PC-3 (cell line): ENCODE data around the gene CCDC183. TPM values are rescaled to one million over a fixed set of nuclear protein-coding genes. Genes with fewer than 3 reads are reported as not detected.
A peak's percentile ranks its signal among the peaks of the same experiment; 100 is the strongest.

Experiments
- ATAC-seq: fragments of 200-7000 bp; cut with Tn5 transposase; 2 replicates; pipeline ENCODE4 v1.9.1; 2020; ENCODE audit warnings: mild to moderate bottlenecking, moderate library complexity
- BruUV-seq: library from RNA; stranded (reverse); fragments of 400-500 nt; replicated peaks from 2 replicates; lab custom pipeline; 2021; lab: Mats Ljungman, UMichigan
- CTCF ChIA-PET: fragments of 300-600 bp; sonication (Branson Sonifier 250); formaldehyde crosslinking; loops from one replicate; lab custom pipeline; 2022; ENCODE audit warnings: antibody characterized with exemption; lab: Charles Lee
- POLR2A ChIA-PET: fragments of 300-600 bp; sonication (Branson Sonifier 250); formaldehyde crosslinking; loops from one replicate; lab custom pipeline; 2022; ENCODE audit warnings: antibody characterized with exemption; ENCODE audit not compliant: unreplicated experiment; lab: Charles Lee
- DNase-seq: peaks from one replicate; pipeline ENCODE4 v3.0.0-alpha.2; 2015
- H2AFZ ChIP-seq: fragments of 300-600 bp; sonication (generic); 2 replicates; pipeline ENCODE4 v1.6.0; 2016; ENCODE audit warnings: antibody characterized with exemption, low read length
- H3F3A ChIP-seq: fragments of 300-600 bp; sonication (generic); one replicate; pipeline ENCODE4 v1.6.0; 2017; ENCODE audit warnings: antibody characterized with exemption, low read length, control low read depth, mild to moderate bottlenecking; ENCODE audit not compliant: unreplicated experiment
- H3K27ac ChIP-seq: fragments of 300-600 bp; sonication (generic); 2 replicates; pipeline ENCODE4 v1.5.1; 2016; ENCODE audit warnings: mild to moderate bottlenecking, low read length
- H3K27me3 ChIP-seq: fragments of 300-600 bp; sonication (generic); 2 replicates; pipeline ENCODE4 v1.6.1; 2016; ENCODE audit warnings: low read length, mixed read lengths
- H3K36me3 ChIP-seq: fragments of 300-600 bp; sonication (generic); 2 replicates; pipeline ENCODE4 v1.6.1; 2016; ENCODE audit warnings: low read depth, mixed run types, low read length, mixed read lengths
- H3K4me1 ChIP-seq: fragments of 300-600 bp; sonication (generic); 2 replicates; pipeline ENCODE4 v1.5.1; 2016; ENCODE audit warnings: low read length; ENCODE audit not compliant: insufficient read depth
- H3K4me2 ChIP-seq: fragments of 300-600 bp; sonication (generic); 2 replicates; pipeline ENCODE4 v1.6.0; 2016; ENCODE audit warnings: low read length
- H3K4me3 ChIP-seq: fragments of 300-600 bp; sonication (generic); 2 replicates; pipeline ENCODE4 v1.5.1; 2016; ENCODE audit warnings: mild to moderate bottlenecking, low read length, mixed read lengths
- H3K79me2 ChIP-seq: fragments of 300-600 bp; sonication (generic); 2 replicates; pipeline ENCODE4 v1.6.1; 2017; ENCODE audit warnings: low read length, mixed read lengths
- H3K9ac ChIP-seq: fragments of 300-600 bp; sonication (generic); 2 replicates; pipeline ENCODE4 v1.6.0; 2016; ENCODE audit warnings: mild to moderate bottlenecking, low read length
- H3K9me2 ChIP-seq: fragments of 300-600 bp; sonication (generic); replicated peaks from 2 replicates; pipeline ENCODE4 v1.6.1; 2016; ENCODE audit warnings: mixed run types, low read length, mixed read lengths
- H3K9me3 ChIP-seq: fragments of 300-600 bp; sonication (generic); 2 replicates; pipeline ENCODE4 v1.6.1; 2016; ENCODE audit warnings: low read length, mixed read lengths
- H4K20me1 ChIP-seq: fragments of 300-600 bp; sonication (generic); 2 replicates; pipeline ENCODE4 v1.6.1; 2016; ENCODE audit warnings: low read length, mixed read lengths
- CTCF ChIP-seq: fragments of 300-600 bp; sonication (generic); conservative IDR thresholded peaks from 2 replicates; pipeline ENCODE4 v1.5.1; 2017; ENCODE audit warnings: antibody characterized with exemption, low read depth, mild to moderate bottlenecking, low read length
- EZH2 ChIP-seq: fragments of 300-600 bp; sonication (generic); IDR thresholded peaks from one replicate; pipeline ENCODE4 v1.6.1; 2017; ENCODE audit warnings: antibody characterized with exemption, mild to moderate bottlenecking, low read length; ENCODE audit not compliant: unreplicated experiment
- EZH2phosphoT487 ChIP-seq: fragments of 300-600 bp; sonication (generic); IDR thresholded peaks from 2 replicates; pipeline ENCODE4 v1.6.1; 2018; ENCODE audit warnings: mild to moderate bottlenecking, antibody characterized with exemption, low read length, borderline replicate concordance
- intact Hi-C: fragments of 100-400 bp; cut with micrococcal nuclease; formaldehyde crosslinking; loops from 2 replicates; pipeline ENCODE4 v1.9.0; 2023
- total RNA-seq: library from RNA; depleted of rRNA; stranded (reverse); fragments of >200 nt; gene quantifications from 2 replicates; pipeline ENCODE4 v1.2.3, GENCODE V29; 2014

CCDC183 gene
- total RNA-seq, 1 experiment from 2014 or later, result 0.87 TPM

- peak overlapping the region; percentile 67 for H2AFZ ChIP-seq
- H3K79me2 ChIP-seq, result no peaks in the 10 kb centered on the region
- peak overlapping the region; percentile 77 for H3K9ac ChIP-seq
- H4K20me1 ChIP-seq, result no peaks in the 10 kb centered on the region
- H3K27me3 ChIP-seq, result no peaks in the 10 kb centered on the region
- peak overlapping the region; percentile 87 for H3K4me3 ChIP-seq
- H3K9me3 ChIP-seq, result no peaks in the 10 kb centered on the region
- H3K27ac ChIP-seq, result peak overlapping the region; percentile 79
- H3K36me3 ChIP-seq, result no peaks in the 10 kb centered on the region
- peaks cover 8% of the 10 kb centered on the region for H3K4me1 ChIP-seq
- no peaks in the 10 kb centered on the region for H3F3A ChIP-seq
- H3K9me2 ChIP-seq, result no peaks in the 10 kb centered on the region
- DNase-seq (peak; percentile 31), ATAC-seq (peak; percentile 2)
- peak overlapping the region; percentile 92 for H3K4me2 ChIP-seq
- ChIA-PET CTCF (no interaction called here), POLR2A (interaction anchor here (0.6 kb wide), 1 partner anchor 48 kb away, joined by 3 read pairs; no protein-coding TSS in a partner anchor)
- TSS peak; percentile 59 for BruUV-seq
- intact Hi-C loops, result loop anchor here (10.0 kb wide), 1 partner anchor 146 kb away; the partner anchor contains the start of genes CLIC3 and PAXX
- TF ChIP-seq CTCF, result no peak
- no peak for TF ChIP-seq EZH2phosphoT487
- no peak for TF ChIP-seq EZH2
Measured at GRCh38 chr9:136848393-136849037, 52.4 kb downstream of the CCDC183 start.

GRCh38 chr9:136849038-136849959 is 53.2 kb downstream of the CCDC183 start, which contains the start of gene PHPT1:
PHPT1 (plus strand) TSS chr9:136849409; CDS start chr9:136849431, 22 bp downstream.
- H4K20me1 ChIP-seq, result no peaks in the 10 kb centered on the region
- peak within 1 kb of the TSS; percentile 79 for H3K27ac ChIP-seq
- H3K36me3 ChIP-seq, result no peaks in the 10 kb centered on the region
- peak within 1 kb of the TSS; percentile 87 for H3K4me3 ChIP-seq
- no peaks in the 10 kb centered on the region for H3F3A ChIP-seq
- no TSS peak for BruUV-seq
- no peak for TF ChIP-seq EZH2
- TF ChIP-seq CTCF, result no peak
- TF ChIP-seq EZH2phosphoT487, result no peak
- CTCF ChIA-PET, result no interaction called here
- peak within 1 kb of the TSS; percentile 71 for H2AFZ ChIP-seq
- intact Hi-C loops, result loop anchor here (10.0 kb wide), 1 partner anchor 146 kb away; the partner anchor contains the start of genes CLIC3 and PAXX
- H3K9ac ChIP-seq, result peak within 1 kb of the TSS; percentile 77
- H3K27me3 ChIP-seq, result no peaks in the 10 kb centered on the region
- H3K9me3 ChIP-seq, result no peaks in the 10 kb centered on the region
- DNase-seq, result peak; percentile 97
- peaks cover 8% of the 10 kb centered on the region for H3K4me1 ChIP-seq
- ATAC-seq, result peak; percentile 66
- POLR2A ChIA-PET, result no interaction called here
- no peaks in the 10 kb centered on the region for H3K9me2 ChIP-seq
- H3K79me2 ChIP-seq, result no peaks in the 10 kb centered on the region
- peak within 1 kb of the TSS; percentile 96 for H3K4me2 ChIP-seq
